Left lung (tissue), 10 donors: ENCODE data around the gene MRPL53. TPM values are rescaled to one million over a fixed set of nuclear protein-coding genes. Genes with fewer than 3 reads are reported as not detected.

Source experiments
- ATAC-seq: fragments of 200-7000 bp; cut with Tn5 transposase; one replicate; pipeline ENCODE4 v1.9.1; 2020; ENCODE audit warnings: moderate library complexity
- DNase-seq, 4 donors: peaks; one replicate each; pipeline ENCODE4 v3.0.0-alpha.2; 2013 to 2020
- H3K27ac ChIP-seq, 2 donors: fragments of 200-600 bp; sonication (generic) in 1 of 2; one replicate each; pipeline versions ENCODE4 v1.5.0 to v1.8.0; 2020 to 2021
- H3K27me3 ChIP-seq, 2 donors: fragments of 200-600 bp; sonication (generic) in 1 of 2; one replicate each; pipeline versions ENCODE4 v1.5.0 to v1.8.0; 2020 to 2021
- H3K36me3 ChIP-seq, 2 donors: fragments of 200-600 bp; sonication (generic) in 1 of 2; one replicate each; pipeline versions ENCODE4 v1.5.0 to v1.8.0; 2020 to 2021
- H3K4me1 ChIP-seq, 2 donors: fragments of 200-600 bp; one replicate each; pipeline ENCODE4 v1.8.0; 2021
- H3K4me3 ChIP-seq, 2 donors: fragments of 200-600 bp; sonication (generic) in 1 of 2; one replicate each; pipeline versions ENCODE4 v1.5.0 to v1.8.0; 2020 to 2021; ENCODE audit warnings: mild to moderate bottlenecking in 1 of 2
- H3K9me3 ChIP-seq, 2 donors: fragments of 200-600 bp; sonication (generic) in 1 of 2; one replicate each; pipeline versions ENCODE4 v1.5.0 to v1.8.0; 2020 to 2021
- CTCF ChIP-seq, 2 donors: fragments of 200-600 bp; sonication (generic) in 1 of 2; IDR thresholded peaks; one replicate each; pipeline versions ENCODE4 v1.5.0 to v1.8.0; 2021; ENCODE audit warnings: antibody characterized with exemption in 2 of 2
- intact Hi-C, 2 donors: fragments of 100-400 bp; cut with DNase I; formaldehyde crosslinking; loops; one replicate each; pipeline versions ENCODE4 v1.11.2 to v1.14.2; 2022
- polyA plus RNA-seq, 6 donors: library from polyadenylated mRNA; unstranded; fragments of 120-200 nt; gene quantifications; one replicate each; pipeline ENCODE4 v1.2.1, GENCODE V29; 2013; ENCODE audit not compliant: insufficient read length in 6 of 6
- total RNA-seq, 2 donors: library from RNA; stranded (reverse); fragmentation: NEBNext Ultra II Directional; extraction: Animal tissue kit (Norgen Biotek cat#: 25700); gene quantifications; one replicate each; pipeline ENCODE4 v1.2.1, GENCODE V29; 2021
- donor health status: DM: no; HTN: yes; CAD: no.
- donor health status: DM: no; HTN: no; CAD: no.

MRPL53 gene
- total and polyA plus RNA-seq, 8 donors: 33.5 to 73.6 (median 52.1) TPM

DNA sequence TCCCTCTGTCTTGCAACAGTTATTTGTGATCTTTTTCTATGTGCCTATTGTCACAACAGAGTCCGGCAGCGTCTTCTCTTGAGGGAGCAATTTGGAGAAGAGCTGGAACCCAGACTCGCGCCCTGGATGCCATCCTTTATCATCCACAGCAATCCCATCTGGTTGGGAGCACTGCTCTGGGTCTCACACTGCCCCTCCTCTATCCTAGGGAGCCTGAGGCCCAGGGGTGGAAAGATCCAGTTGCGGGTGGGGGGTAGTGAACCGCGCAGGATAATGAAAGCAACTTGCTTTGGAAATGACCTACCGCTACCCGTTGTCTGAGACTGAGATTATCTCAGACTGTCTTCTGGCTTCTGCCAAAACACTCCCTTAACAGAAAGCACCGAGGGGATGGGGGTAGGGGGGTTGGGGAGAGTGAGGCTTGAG lies 13.5 kb downstream of the MRPL53 start:
- TF ChIP-seq CTCF (IDR thresholded peaks at IDR 0.05): no peak
- intact Hi-C loops: no loop called here
- peaks cover 21 to 50% of the 10 kb centered on the region in 2 donors for H3K4me1 ChIP-seq
- peak overlapping the region; percentile 59 to 88 for H3K27ac ChIP-seq
- peaks cover 0 to 25% of the 10 kb centered on the region in 2 donors for H3K36me3 ChIP-seq
- no peaks in the 10 kb centered on the region for H3K27me3 ChIP-seq
- ATAC-seq (no peak), DNase-seq (no peak)
- H3K9me3 ChIP-seq: no peaks in the 10 kb centered on the region
- peak overlapping the region; percentile 74 to 80 for H3K4me3 ChIP-seq

DNA sequence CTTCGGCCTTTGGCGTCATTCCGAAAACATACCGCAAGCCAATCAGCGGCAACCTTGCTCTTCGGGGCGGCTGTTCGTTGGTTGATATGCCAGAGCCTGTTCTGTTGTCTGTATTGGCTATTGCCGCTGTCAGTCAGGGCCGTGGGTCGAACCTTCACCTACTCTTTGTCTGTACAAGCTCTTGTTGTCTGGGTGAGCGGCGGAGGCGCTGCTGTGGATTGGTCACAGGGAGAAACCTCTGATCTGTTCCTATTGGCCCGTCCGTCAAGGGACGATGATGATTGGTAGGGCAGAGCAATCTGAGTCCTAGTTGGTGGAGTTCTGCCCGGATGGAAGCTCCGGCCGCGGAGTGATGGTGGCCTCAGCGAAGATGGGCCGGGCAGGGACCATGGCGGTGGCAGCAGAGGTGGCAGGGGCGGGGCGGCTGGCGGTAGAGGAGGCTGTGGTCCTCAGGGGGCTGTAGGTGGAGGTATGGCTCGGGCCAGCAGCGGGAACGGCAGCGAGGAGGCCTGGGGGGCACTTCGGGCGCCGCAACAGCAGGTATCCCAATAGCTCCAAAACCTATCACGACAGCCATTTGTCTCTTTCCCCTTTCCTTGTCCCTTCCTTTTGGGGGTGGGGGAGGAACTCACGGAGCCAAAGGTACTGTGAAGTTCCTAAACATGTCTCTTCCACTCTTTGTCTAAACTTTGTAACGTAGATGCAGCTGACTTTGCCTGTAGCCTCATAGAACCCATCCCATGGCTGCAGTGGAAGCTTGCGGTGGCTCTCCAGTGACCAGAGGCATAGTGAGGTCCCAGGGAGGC lies 14.1 kb downstream of the MRPL53 start, which contains the start of gene WBP1:
Gene WBP1, plus strand, starts transcription at position 307 of the 806 bp plus-strand sequence. Its CDS starts 165 bp downstream, at position 472.
- no peaks in the 10 kb centered on the region for H3K27me3 ChIP-seq
- peaks cover 19 to 44% of the 10 kb centered on the region in 2 donors for H3K4me1 ChIP-seq
- peak within 1 kb of the TSS; percentile 88 to 97 for H3K27ac ChIP-seq
- H3K36me3 ChIP-seq: peaks cover 0 to 25% of the 10 kb centered on the region in 2 donors
- intact Hi-C loops: no loop called here
- H3K9me3 ChIP-seq: no peaks in the 10 kb centered on the region
- DNase-seq: peak; percentile 94 to 100 (median 100)
- TF ChIP-seq CTCF (IDR thresholded peaks at IDR 0.05): no peak
- ATAC-seq: peak; percentile 91
- H3K4me3 ChIP-seq: peak within 1 kb of the TSS; percentile 74 to 80

- peak in 3 of 4 donors; percentile 72 to 92 (median 83) for DNase-seq
Measured at GRCh38 chr2:74457549-74458131, 14.8 kb downstream of the MRPL53 start.

GRCh38 chr2:74457129-74457548 lies 15.3 kb downstream of the MRPL53 start:
- ATAC-seq: no peak

More at GRCh38 chr2:74457549-74458131, 14.8 kb downstream of the MRPL53 start:
- Histone ChIP-seq H3K27me3 (no peaks in the 10 kb centered on the region), H3K9me3 (no peaks in the 10 kb centered on the region), H3K4me3 (peak overlapping the region; percentile 57 to 74), H3K36me3 (peaks cover 0 to 20% of the 10 kb centered on the region in 2 donors), H3K4me1 (peaks cover 19 to 40% of the 10 kb centered on the region in 2 donors), H3K27ac (peak overlapping the region; percentile 88 to 97)
- TF ChIP-seq CTCF (IDR thresholded peaks at IDR 0.05): no peak
- peak; percentile 64 for ATAC-seq
- intact Hi-C loops: no loop called here

More at GRCh38 chr2:74457129-74457548, 15.3 kb downstream of the MRPL53 start:
- Histone ChIP-seq H3K36me3 (peaks cover 0 to 15% of the 10 kb centered on the region in 2 donors), H3K9me3 (no peaks in the 10 kb centered on the region), H3K4me1 (peaks cover 19 to 40% of the 10 kb centered on the region in 2 donors), H3K27me3 (no peaks in the 10 kb centered on the region), H3K27ac (peak overlapping the region; percentile 88 to 97), H3K4me3 (peak overlapping the region; percentile 57 to 74)
- TF ChIP-seq CTCF (IDR thresholded peaks at IDR 0.05): no peak
- DNase-seq: no peak
- intact Hi-C loops: no loop called here
